Choroid plexus epithelial cell (primary cell): ENCODE results near the gene FAM13A.
"Not testable (repeated sequence)": the region's sequence is repeated elsewhere in the genome, so short reads cannot be mapped to it uniquely, and the experiment has no call there.

ENCODE experiments used
- DNase-seq: peaks from one replicate; pipeline ENCODE4 v3.0.0-alpha.2; 2010; ENCODE audit warnings: low read depth
- H3K4me3 ChIP-seq: 2 replicates; pipeline ENCODE4 v1.5.1; 2011; ENCODE audit warnings: low read depth, mild to moderate bottlenecking, control low read depth, low read length, moderate library complexity
- CTCF ChIP-seq: conservative IDR thresholded peaks from 2 replicates; pipeline ENCODE4 v1.5.1; 2011; ENCODE audit warnings: low read depth, mild to moderate bottlenecking, control low read depth, inconsistent platforms, low read length, moderate library complexity

FAM13A gene

GRCh38 chr4:88928852-88929251 lies 128.1 kb downstream of the FAM13A start:
- TF ChIP-seq CTCF = no peak
- H3K4me3 ChIP-seq = no peak overlapping the region
- DNase-seq = no peak

GRCh38 chr4:88927420-88927819 lies 129.6 kb downstream of the FAM13A start:
- no peak overlapping the region for H3K4me3 ChIP-seq
- no peak for TF ChIP-seq CTCF
- no peak for DNase-seq

- no peak for DNase-seq
- TF ChIP-seq CTCF = no peak
- no peak overlapping the region for H3K4me3 ChIP-seq
These were observed 137.9 kb downstream of the FAM13A start for GRCh38 chr4:88919056-88919455.

- not testable (repeated sequence) for DNase-seq, H3K4me3 ChIP-seq
These were observed 143.8 kb downstream of the FAM13A start for GRCh38 chr4:88913181-88913580.

GRCh38 chr4:88911246-88912212 lies 145.5 kb downstream of the FAM13A start:
- no peak overlapping the region for H3K4me3 ChIP-seq
- TF ChIP-seq CTCF = no peak
- no peak for DNase-seq

- H3K4me3 ChIP-seq = no peak overlapping the region
- no peak for DNase-seq
- no peak for TF ChIP-seq CTCF
These were observed 146.9 kb downstream of the FAM13A start for GRCh38 chr4:88910101-88910500.

- no peak for DNase-seq
- TF ChIP-seq CTCF = no peak
- H3K4me3 ChIP-seq = no peak overlapping the region
These were observed 148.5 kb downstream of the FAM13A start for GRCh38 chr4:88908521-88908920.
